Cardiac muscle cell (in vitro differentiated cells and primary cell): Measurements from ENCODE around the gene ABCC4. TPM values are rescaled to one million over a fixed set of nuclear protein-coding genes. Genes with fewer than 3 reads are reported as not detected.

ENCODE experiments used
- DNase-seq, 2 donors: peaks; one replicate each; pipeline versions ENCODE4 v3.0.0 to v3.0.0-alpha.2; 2010 to 2017; ENCODE audit warnings: low read depth in 1 of 2, low spot score in 1 of 2
- H3K27ac ChIP-seq: fragments of 200-600 bp; sonication (generic); 2 replicates; pipeline ENCODE4 v1.5.1; 2016
- H3K27me3 ChIP-seq: fragments of 200-600 bp; sonication (generic); 2 replicates; pipeline ENCODE4 v1.6.0; 2016; ENCODE audit warnings: control low read depth
- H3K36me3 ChIP-seq: fragments of 200-600 bp; sonication (generic); 2 replicates; pipeline ENCODE4 v1.5.1; 2016; ENCODE audit warnings: control low read depth
- H3K4me1 ChIP-seq: fragments of 200-600 bp; sonication (generic); 2 replicates; pipeline ENCODE4 v1.8.1; 2017; ENCODE audit warnings: low read depth, mild to moderate bottlenecking, mixed run types
- H3K4me3 ChIP-seq: fragments of 200-600 bp; sonication (generic); 2 replicates; pipeline ENCODE4 v1.5.1; 2016; ENCODE audit warnings: mild to moderate bottlenecking
- H3K9me3 ChIP-seq: fragments of 200-600 bp; sonication (generic); 2 replicates; pipeline ENCODE4 v1.5.1; 2017; ENCODE audit warnings: low read depth, mild to moderate bottlenecking, control low read depth
- CTCF ChIP-seq: IDR thresholded peaks from 2 replicates; pipeline ENCODE4 v1.5.1; 2012; ENCODE audit warnings: low read depth, mild to moderate bottlenecking, low read length
- polyA plus RNA-seq: library from polyadenylated mRNA; unstranded; fragments of >200 nt; fragmentation: Nextera tagmentation; extraction: Ambion mirVana; gene quantifications from 2 replicates; pipeline ENCODE4 v1.2.1, GENCODE V29; 2016
- total RNA-seq: library from RNA; depleted of rRNA; stranded (reverse); fragments of >200 nt; gene quantifications from 2 replicates; pipeline ENCODE4 v1.2.3, GENCODE V29; 2016

Gene ABCC4
- total and polyA plus RNA-seq, 2 experiments from 2014 or later, result 1.6 to 5.0 TPM

- no peak for DNase-seq
- TF ChIP-seq CTCF, result no peak
- H3K27ac ChIP-seq, result no peak overlapping the region
- no peaks in the 10 kb centered on the region for H3K36me3 ChIP-seq
- no peaks in the 10 kb centered on the region for H3K27me3 ChIP-seq
- no peak overlapping the region for H3K4me3 ChIP-seq
- H3K9me3 ChIP-seq, result no peaks in the 10 kb centered on the region
- H3K4me1 ChIP-seq, result no peaks in the 10 kb centered on the region
Measured at GRCh38 chr13:95098916-95099315, 202.3 kb downstream of the ABCC4 start.

GRCh38 chr13:95091755-95092154 lies 209.5 kb downstream of the ABCC4 start:
- no peak for DNase-seq
- H3K36me3 ChIP-seq, result no peaks in the 10 kb centered on the region
- TF ChIP-seq CTCF, result no peak
- no peaks in the 10 kb centered on the region for H3K4me1 ChIP-seq
- no peak overlapping the region for H3K27ac ChIP-seq
- H3K9me3 ChIP-seq, result no peaks in the 10 kb centered on the region
- H3K27me3 ChIP-seq, result no peaks in the 10 kb centered on the region
- no peak overlapping the region for H3K4me3 ChIP-seq

- no peak overlapping the region for H3K4me3 ChIP-seq
- no peaks in the 10 kb centered on the region for H3K9me3 ChIP-seq
- no peaks in the 10 kb centered on the region for H3K27me3 ChIP-seq
- no peak overlapping the region for H3K27ac ChIP-seq
- no peaks in the 10 kb centered on the region for H3K4me1 ChIP-seq
- no peaks in the 10 kb centered on the region for H3K36me3 ChIP-seq
- DNase-seq, result peak in 1 of 2 donors; percentile 72
- no peak for TF ChIP-seq CTCF
Measured at GRCh38 chr13:95087746-95088305, 213.4 kb downstream of the ABCC4 start.

GRCh38 chr13:95086761-95087160 lies 214.5 kb downstream of the ABCC4 start:
- no peak for TF ChIP-seq CTCF
- DNase-seq, result no peak
- no peaks in the 10 kb centered on the region for H3K9me3 ChIP-seq
- H3K27me3 ChIP-seq, result no peaks in the 10 kb centered on the region
- H3K27ac ChIP-seq, result no peak overlapping the region
- H3K4me1 ChIP-seq, result no peaks in the 10 kb centered on the region
- no peak overlapping the region for H3K4me3 ChIP-seq
- no peaks in the 10 kb centered on the region for H3K36me3 ChIP-seq

GRCh38 chr13:95083758-95084157 lies 217.5 kb downstream of the ABCC4 start:
- Histone ChIP-seq H3K4me1 (no peaks in the 10 kb centered on the region), H3K4me3 (no peak overlapping the region), H3K36me3 (no peaks in the 10 kb centered on the region), H3K27ac (no peak overlapping the region), H3K27me3 (no peaks in the 10 kb centered on the region), H3K9me3 (no peaks in the 10 kb centered on the region)
- DNase-seq, result peak in 1 of 2 donors; percentile 56
- TF ChIP-seq CTCF, result no peak
